NB4 (cell line): ENCODE results near the gene CELA2A.
"Not testable (repeated sequence)": the region's sequence is repeated elsewhere in the genome, so short reads cannot be mapped to it uniquely, and the experiment has no call there.

Experiments used
- MYC ChIP-seq: IDR thresholded peaks from 2 replicates; pipeline ENCODE4 v1.6.1; 2011; ENCODE audit warnings: low read depth, low read length
- POLR2A ChIP-seq: IDR thresholded peaks from 2 replicates; pipeline ENCODE4 v1.6.1; 2011; ENCODE audit warnings: mild to moderate bottlenecking; ENCODE audit not compliant: insufficient read length; ENCODE audit errors: extremely low read depth
- TF ChIP-seq, protein P1 (sequence below): IDR thresholded peaks from one replicate; pipeline ENCODE4 v1.5.1; 2012; ENCODE audit warnings: low read depth, low read length
- TF ChIP-seq, protein P2 (sequence below): IDR thresholded peaks from 2 replicates; pipeline ENCODE4 v1.6.1; 2011; ENCODE audit warnings: low read depth, low read length

DNA sequence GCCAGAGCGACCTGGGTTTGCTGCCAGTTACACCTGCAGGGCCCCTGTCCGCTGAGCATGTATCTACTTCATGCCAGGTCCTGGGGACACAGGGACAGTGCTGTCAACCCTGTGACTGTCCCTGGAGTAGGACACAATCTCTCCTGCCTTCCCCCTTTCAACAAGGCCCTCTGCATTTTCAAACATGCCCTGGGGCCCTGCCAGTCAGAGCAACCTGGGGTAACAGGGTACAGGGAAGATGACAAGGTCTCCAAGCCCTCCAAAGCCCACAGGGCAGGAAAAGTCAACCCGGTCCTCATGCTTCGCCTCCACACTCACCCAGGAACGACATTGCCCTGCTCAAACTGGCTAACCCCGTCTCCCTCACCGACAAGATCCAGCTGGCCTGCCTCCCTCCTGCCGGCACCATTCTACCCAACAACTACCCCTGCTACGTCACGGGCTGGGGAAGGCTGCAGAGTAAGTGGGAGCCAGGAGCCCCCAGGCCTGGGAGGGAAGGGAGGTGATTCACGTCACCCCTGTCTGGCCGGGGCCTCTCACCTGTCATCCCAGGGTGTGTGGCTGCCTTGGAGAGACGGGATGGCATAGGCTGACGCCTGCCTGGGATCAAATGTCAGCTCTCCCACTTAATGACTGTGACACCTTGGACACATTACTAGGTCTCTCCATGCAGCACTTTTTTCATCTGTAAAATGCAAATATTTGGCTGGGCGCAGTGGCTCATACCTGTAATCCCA is 6.7 kb downstream of the CELA2A start:
- TF ChIP-seq, protein P1, sequence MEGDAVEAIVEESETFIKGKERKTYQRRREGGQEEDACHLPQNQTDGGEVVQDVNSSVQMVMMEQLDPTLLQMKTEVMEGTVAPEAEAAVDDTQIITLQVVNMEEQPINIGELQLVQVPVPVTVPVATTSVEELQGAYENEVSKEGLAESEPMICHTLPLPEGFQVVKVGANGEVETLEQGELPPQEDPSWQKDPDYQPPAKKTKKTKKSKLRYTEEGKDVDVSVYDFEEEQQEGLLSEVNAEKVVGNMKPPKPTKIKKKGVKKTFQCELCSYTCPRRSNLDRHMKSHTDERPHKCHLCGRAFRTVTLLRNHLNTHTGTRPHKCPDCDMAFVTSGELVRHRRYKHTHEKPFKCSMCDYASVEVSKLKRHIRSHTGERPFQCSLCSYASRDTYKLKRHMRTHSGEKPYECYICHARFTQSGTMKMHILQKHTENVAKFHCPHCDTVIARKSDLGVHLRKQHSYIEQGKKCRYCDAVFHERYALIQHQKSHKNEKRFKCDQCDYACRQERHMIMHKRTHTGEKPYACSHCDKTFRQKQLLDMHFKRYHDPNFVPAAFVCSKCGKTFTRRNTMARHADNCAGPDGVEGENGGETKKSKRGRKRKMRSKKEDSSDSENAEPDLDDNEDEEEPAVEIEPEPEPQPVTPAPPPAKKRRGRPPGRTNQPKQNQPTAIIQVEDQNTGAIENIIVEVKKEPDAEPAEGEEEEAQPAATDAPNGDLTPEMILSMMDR, result not testable (repeated sequence)
- TF ChIP-seq, protein P2, sequence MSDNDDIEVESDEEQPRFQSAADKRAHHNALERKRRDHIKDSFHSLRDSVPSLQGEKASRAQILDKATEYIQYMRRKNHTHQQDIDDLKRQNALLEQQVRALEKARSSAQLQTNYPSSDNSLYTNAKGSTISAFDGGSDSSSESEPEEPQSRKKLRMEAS, result not testable (repeated sequence)
- TF ChIP-seq MYC, POLR2A: not testable (repeated sequence)
